Hepatic stellate cell (primary cell): ENCODE measurements around the gene ZNF467.
A peak's percentile ranks its signal among the peaks of the same experiment; 100 is the strongest.

Source experiments
- DNase-seq: peaks from one replicate; pipeline ENCODE4 v3.0.0; 2011; ENCODE audit warnings: low spot score

The ZNF467 gene

GRCh38 chr7:149785983-149786382, 12.6 kb upstream of the ZNF467 start:
- no peak for DNase-seq

- no peak for DNase-seq
Measured at GRCh38 chr7:149785402-149785801, 12.0 kb upstream of the ZNF467 start.

GRCh38 chr7:149784251-149784608, 10.8 kb upstream of the ZNF467 start:
- no peak for DNase-seq

GRCh38 chr7:149783386-149784250, 10.2 kb upstream of the ZNF467 start:
- DNase-seq: no peak

GRCh38 chr7:149782682-149783345, 9.4 kb upstream of the ZNF467 start:
- no peak for DNase-seq

- no peak for DNase-seq
Measured at GRCh38 chr7:149781921-149782320, 8.5 kb upstream of the ZNF467 start.

- DNase-seq: no peak
Measured at GRCh38 chr7:149780636-149781419, 7.4 kb upstream of the ZNF467 start.

GRCh38 chr7:149780056-149780455, 6.7 kb upstream of the ZNF467 start:
- DNase-seq: no peak

- DNase-seq: no peak
Measured at GRCh38 chr7:149779502-149779805, 6.1 kb upstream of the ZNF467 start.

- no peak for DNase-seq
Measured at GRCh38 chr7:149778696-149779501, 5.5 kb upstream of the ZNF467 start.

GRCh38 chr7:149778327-149778637, 4.9 kb upstream of the ZNF467 start:
- no peak for DNase-seq

GRCh38 chr7:149777551-149778326, 4.4 kb upstream of the ZNF467 start:
- no peak for DNase-seq

- no peak for DNase-seq
Measured at GRCh38 chr7:149776848-149777407, 3.5 kb upstream of the ZNF467 start.

- DNase-seq: peak; percentile 47
Measured at GRCh38 chr7:149776289-149776688, 2.9 kb upstream of the ZNF467 start.

- no peak for DNase-seq
Measured at GRCh38 chr7:149775176-149775556, 1.8 kb upstream of the ZNF467 start.

- DNase-seq: no peak
Measured at GRCh38 chr7:149774237-149775175, 1.1 kb upstream of the ZNF467 start.

- no peak for DNase-seq
Measured at GRCh38 chr7:149772956-149773434, 393 bp downstream of the ZNF467 start.

GRCh38 chr7:149772241-149772955, 990 bp downstream of the ZNF467 start:
- peak; percentile 36 for DNase-seq

GRCh38 chr7:149771720-149772240, 1.6 kb downstream of the ZNF467 start:
- peak; percentile 95 for DNase-seq
